ENCODE measurements around the gene MMP24.
A peak's percentile ranks its signal among the peaks of the same experiment; 100 is the strongest.
"Not testable (repeated sequence)": the region's sequence is repeated elsewhere in the genome, so short reads cannot be mapped to it uniquely, and the experiment has no call there.

The MMP24 gene

GRCh38 chr20:35262321-35262720, 35.8 kb downstream of the MMP24 start:
- DNase-seq, result not testable (repeated sequence)

GRCh38 chr20:35262731-35263531, 36.4 kb downstream of the MMP24 start:
- not testable (repeated sequence) for DNase-seq

GRCh38 chr20:35263532-35264341, 37.2 kb downstream of the MMP24 start:
- peak; percentile 82 for DNase-seq

GRCh38 chr20:35264755-35265154, 38.3 kb downstream of the MMP24 start:
- peak; percentile 41 for DNase-seq

GRCh38 chr20:35267092-35267491, 40.6 kb downstream of the MMP24 start:
- DNase-seq, result no peak

- peak; percentile 39 for DNase-seq
These were observed 42.7 kb downstream of the MMP24 start for GRCh38 chr20:35269055-35269781.

GRCh38 chr20:35270021-35270902, 43.8 kb downstream of the MMP24 start:
- no peak for DNase-seq

GRCh38 chr20:35271073-35271882, 44.8 kb downstream of the MMP24 start:
- DNase-seq, result no peak

GRCh38 chr20:35271904-35272303, 45.4 kb downstream of the MMP24 start:
- DNase-seq, result no peak

GRCh38 chr20:35273449-35274171, 47.1 kb downstream of the MMP24 start:
- DNase-seq, result no peak

GRCh38 chr20:35274172-35275092, 47.9 kb downstream of the MMP24 start:
- DNase-seq, result no peak

- no peak for DNase-seq
These were observed 49.3 kb downstream of the MMP24 start for GRCh38 chr20:35275741-35276251.

- DNase-seq, result no peak
These were observed 49.9 kb downstream of the MMP24 start for GRCh38 chr20:35276408-35276807.

- no peak for DNase-seq
These were observed 50.6 kb downstream of the MMP24 start for GRCh38 chr20:35277127-35277526.

- peak; percentile 81 for DNase-seq
These were observed 51.3 kb downstream of the MMP24 start, which contains the start of gene MMP24OS for GRCh38 chr20:35277531-35278395. Gene MMP24OS, minus strand, starts transcription at chr20:35278122. Its CDS starts 193 bp downstream, at chr20:35277929.

- DNase-seq, result no peak
These were observed 52.5 kb downstream of the MMP24 start for GRCh38 chr20:35279040-35279439.

GRCh38 chr20:35279533-35280174, 53.2 kb downstream of the MMP24 start:
- no peak for DNase-seq

GRCh38 chr20:35280523-35280922, 54.0 kb downstream of the MMP24 start:
- DNase-seq, result no peak
